GM18858 (cell line): ENCODE measurements around the gene HPSE.
"Not testable (repeated sequence)": the region's sequence is repeated elsewhere in the genome, so short reads cannot be mapped to it uniquely, and the experiment has no call there.

ENCODE experiments used
- ATAC-seq: cut with Tn5 transposase; IDR thresholded peaks from one replicate; pipeline ENCODE4 v1.9.1; 2021; ENCODE audit not compliant: unreplicated experiment

HPSE gene

DNA sequence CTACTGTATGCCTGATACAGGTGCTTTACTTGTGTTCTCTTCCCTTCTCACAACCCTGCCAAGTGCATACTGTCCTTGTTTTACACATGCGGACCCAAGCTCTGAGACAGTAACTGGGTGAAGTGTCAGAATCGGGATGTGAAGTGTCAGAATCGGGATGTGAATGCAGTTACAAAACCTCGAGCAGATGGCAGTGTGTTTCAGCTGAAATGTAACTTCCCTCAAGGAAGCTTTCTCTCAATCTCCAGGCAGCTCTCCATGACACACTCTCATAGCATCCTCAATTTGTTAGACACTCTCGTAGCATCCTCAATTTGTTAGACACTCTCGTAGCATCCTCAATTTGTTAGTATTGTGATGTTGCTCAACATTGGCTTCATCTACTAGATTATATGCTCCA is 1.1 kb upstream of the HPSE start:
- no peak for ATAC-seq

DNA sequence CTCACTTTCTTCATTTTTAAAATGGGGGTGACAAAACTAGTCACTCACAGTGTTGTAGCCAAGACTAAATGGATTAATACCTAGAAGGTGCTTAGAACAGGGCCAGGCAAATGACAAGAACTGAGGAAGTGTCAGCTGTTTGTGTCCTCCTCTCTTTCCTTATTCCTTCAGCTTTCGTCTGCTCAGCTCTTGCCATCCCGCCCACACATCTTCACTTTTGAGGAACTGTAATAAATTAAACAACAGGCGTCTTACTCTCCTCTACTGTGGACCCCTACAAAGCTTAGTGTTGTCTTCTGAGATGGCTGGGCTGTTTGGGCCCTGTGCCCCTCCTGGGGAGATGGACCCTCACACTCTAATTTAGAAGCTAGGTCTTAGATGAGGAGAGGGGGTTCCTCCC is 2.7 kb downstream of the HPSE start:
- ATAC-seq = no peak

DNA sequence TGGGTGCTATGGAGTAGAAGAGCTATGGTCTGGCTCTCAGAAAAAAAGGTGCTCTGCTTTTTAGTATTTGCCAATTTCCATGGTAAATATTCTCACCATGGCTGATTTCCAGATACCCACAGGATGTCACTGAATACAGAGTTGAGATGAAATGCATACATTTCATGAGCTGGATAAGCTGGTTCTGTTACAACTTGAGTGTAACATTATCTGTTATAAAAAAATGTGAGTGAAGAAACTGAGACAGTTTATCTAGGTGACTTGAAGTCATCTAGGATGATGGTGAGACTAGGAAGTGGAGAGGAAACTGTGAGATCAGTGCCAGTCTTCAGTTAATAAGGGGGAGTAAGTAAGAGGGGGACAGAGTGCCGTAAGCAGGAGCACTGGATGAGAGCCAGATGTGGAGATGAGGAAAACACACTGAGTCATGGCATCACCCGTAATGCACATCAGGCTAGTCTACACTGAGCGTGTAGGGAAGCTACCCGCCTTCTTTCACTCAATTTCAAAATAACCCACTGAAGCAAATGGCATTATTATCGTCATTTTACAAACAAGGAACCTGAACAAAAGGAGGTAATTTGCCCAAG is 5.0 kb downstream of the HPSE start:
- no peak for ATAC-seq

DNA sequence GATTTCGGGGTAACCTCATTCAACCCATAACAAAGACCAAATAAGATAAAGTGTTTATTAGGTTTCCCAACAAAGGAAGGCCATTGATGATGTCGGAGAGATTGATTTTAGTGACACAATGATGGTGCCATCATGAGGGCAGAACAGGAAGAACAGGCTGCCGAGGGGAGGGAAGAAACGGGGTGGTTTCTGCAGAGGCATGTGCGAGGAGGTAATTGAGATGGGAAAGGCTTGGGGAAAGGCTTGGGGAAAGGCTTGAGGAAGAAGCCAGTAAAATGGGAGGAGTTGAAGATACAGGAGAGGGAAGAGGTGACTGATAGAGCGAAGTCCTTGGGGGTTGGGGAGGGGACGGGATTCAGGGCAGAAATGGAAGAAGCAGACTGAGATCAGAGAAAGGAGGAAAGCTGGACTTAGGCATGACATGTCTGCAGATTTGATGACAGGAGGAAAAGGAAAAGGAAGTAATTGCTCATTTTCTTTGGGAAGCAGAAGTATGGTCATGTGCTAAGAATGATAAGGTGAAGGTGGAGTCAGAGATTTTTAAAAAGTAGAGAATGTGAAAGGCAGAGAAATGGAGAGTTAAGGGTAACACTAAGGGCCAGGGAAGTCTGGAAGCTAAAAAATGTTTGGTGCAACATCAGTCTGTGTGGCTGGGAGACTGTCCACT is 6.0 kb downstream of the HPSE start:
- no peak for ATAC-seq

DNA sequence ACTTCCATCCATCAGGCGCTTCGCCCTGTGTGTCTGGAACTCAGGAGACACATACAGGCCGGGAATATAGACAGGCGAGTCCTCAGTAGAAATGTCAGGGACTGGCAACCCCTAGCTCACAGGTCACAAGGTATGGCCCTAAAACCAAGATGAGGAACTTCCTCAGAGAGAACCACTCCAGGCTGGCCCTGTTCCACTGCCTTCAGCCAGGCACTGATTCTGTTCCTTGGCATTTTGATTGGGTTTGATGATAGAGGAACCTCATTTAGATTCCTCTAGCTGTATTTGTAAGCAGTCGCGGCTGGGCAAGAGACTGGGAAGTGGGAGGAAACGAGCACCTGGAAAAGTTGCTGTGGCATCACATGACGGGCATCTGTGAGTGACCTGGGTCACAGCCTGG is 8.1 kb downstream of the HPSE start:
- no peak for ATAC-seq

DNA sequence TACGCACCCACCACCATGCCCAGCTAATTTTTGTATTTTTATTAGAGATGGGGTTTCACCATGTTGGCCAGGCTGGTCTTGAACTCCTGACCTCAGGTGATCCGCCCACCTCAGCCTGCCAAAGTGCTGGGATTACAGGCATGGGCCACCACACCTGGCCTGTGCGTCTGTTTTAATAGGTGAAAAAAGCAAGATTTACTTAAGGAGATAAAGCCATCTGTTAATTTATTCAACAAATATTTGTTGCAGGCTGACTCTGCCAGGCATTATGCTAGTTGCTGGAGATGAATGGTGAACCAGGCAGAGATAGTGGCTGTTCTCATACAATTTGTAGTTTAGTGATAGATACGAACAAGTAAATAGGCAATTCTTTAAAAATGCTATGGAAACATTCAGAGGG is 9.3 kb downstream of the HPSE start:
- ATAC-seq = not testable (repeated sequence)

DNA sequence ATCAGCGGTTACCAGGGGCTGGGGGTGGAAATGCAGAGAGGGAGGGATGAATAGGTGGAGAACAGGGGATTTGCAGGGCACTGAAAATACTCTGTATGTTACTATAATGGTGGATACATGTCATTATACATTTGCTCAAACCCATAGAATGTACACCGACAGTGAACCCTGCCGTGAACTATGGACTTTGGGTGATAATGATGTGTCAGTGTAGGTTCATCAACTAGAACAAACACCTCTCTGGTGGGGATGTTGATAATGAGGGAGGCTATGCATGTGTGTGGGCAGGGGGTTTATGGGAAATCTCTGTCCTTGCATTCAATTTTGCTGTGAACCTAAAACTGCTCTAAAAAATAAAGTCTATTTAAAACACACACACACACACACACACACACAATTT is 11.5 kb downstream of the HPSE start:
- ATAC-seq = no peak

DNA sequence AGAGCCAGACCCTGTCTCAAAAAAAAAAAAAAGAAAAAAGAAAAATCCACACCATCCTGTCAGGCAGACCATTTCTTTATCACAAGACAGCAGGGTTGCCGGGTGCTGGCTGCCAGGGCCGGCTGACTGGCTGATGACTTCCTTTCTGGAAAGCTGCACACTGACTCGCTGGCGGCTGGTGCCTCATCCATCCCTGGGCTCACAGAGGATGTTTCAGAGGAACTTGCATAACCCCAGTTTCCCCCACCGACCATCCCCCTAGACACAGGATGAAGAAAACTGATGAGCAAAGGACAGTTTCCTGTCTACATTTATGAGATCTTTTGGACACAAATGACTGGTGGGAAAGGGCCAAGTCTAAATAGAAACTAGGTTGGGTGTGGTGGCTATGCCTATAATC is 14.1 kb downstream of the HPSE start:
- ATAC-seq = no peak

DNA sequence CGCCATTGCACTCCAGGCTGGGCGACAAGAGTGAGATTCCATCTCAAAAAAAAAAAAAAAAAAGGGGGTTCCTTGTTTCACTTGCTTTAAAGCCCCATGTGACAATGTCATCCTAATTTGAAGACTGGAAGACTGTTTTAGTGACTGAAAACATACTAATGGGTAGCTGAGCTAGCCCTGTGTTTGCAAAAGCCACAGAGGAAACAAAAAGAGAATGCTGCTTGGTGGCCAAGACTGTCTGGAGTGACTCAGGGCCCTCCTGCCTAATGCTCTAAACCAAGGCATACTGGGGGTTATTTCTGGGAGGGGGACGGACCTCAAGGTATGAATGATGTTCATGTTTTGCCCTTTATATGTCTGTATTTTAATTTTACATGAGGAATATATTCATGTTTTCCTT is 16.0 kb downstream of the HPSE start:
- no peak for ATAC-seq

DNA sequence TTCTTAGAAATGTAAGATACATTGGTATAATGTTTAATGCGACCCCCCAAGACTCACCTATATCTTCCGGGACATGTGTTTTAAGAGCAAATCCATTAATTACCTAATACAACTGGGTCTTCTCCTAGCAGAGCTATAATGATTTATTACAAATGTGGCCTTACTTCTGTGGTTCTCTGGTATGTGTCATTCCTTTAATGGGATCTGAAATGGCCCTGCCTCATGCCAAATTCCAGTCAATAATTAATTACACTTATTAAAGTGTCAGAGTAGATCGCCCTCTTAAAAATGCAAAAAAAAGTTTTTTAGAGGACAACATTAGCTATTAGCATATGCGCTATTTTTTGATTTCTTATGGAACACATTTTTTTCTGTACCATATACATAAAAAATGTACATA is 17.0 kb downstream of the HPSE start:
- no peak for ATAC-seq

DNA sequence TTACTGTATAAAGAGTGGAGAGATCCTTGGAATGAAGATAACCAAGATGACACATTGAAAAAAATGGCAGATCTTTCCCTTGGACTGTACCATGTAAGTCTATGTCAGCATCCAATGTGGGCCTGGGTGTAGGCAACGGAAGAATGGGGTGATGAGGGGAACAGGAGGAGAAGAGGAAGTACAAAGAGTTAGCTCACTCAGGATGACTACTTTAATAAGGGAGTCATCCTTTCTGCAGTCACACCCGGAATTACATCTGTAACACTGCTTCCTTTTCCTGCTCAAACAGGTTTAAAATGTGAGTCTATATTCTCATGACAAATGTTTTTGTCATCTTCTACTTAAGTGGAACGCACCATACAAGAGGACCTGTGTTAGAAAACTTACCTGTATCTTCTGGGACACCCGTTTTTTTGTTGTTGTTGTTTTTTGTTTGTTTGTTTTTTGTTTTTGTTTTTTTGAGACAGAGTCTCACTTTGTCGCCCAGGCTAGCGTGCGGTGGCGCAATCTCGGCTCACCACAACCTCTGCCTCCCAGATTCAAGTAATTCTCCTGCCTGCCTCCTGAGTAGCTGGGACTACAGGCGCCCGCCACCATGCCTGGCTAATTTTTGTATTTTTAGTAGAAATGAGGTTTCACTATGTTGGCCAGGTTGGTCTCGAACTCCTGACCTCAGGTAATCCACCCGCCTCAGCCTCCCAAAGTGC is 18.0 kb downstream of the HPSE start:
- no peak for ATAC-seq

DNA sequence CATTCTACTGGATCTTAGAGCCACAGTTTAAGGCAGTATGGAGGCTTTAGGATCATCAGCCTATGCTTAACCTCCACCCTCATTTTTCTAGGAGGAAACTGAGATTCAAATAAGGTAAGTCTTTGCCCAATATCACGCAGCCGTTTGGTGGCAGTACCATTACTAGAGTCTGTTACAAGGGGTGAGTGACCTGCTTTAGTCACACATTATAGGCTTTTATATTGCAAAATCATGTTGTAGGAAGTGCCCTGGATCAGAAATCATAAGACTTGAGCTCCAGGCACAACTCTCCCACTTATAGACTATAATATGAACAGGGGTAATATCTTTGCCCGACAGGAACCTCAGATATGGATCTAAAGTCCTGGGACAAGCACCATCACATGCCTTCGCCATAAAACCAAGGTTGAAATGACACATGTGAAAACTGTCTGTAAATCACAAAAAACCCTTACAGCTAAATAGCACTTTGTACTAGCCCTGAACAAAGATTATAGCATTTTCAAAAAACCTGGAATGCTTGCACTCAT is 19.2 kb downstream of the HPSE start:
- ATAC-seq = no peak

DNA sequence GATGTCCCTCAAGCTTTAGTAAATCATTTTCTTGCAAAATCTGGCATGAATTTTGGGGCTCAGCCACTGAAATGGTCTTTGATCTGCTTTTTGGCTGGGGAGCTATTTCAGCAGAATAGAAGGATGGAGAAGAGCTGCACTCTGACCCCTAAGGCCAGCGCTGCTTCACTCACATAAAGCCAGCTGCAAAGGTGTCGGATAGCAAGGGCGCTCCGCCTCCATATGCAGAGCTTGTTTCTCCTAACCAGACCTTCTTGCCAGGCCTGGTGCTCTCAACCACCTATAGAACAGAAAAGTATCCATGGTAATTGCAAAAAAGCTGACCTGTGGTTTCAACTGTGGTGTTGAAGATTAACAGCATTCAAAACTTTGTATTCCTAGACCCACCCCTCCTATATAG is 26.0 kb downstream of the HPSE start:
- no peak for ATAC-seq

DNA sequence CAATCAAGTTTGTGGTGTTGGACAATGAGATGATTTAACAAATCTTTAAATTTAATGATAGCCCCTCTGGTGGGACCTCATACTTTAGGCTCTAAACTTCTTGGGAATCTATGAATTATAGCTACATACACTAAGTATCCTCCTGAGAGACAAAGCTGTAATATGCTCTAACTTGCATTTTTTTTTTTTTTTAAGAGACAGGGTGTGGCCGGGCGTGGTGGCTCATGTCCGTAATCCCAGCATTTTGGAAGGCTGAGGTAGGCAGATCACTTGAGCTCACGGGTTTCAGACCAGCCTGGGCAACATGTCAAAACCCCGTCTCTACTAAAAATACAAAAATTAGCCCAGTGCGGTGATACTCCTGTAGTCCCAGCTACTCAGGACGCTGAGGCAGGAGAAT is 26.7 kb downstream of the HPSE start:
- ATAC-seq = no peak

DNA sequence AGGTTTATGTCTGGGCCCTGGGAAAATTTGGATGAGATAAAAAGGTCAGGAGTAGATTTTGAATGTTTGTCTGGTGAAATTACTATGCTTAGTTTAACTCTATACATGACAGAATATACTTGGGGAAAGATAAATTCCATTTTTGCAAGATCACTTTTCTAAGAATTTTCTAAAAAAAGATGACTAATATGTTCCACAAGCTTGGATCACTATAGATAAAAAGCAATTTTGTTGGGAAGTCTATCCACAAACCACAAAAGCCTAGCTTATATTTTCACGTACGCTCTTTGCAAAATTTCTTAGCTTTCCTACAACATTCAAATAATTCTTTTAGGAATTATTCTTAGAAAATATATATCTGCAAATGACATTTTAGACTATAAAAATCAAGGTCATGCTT is 29.5 kb downstream of the HPSE start:
- no peak for ATAC-seq

DNA sequence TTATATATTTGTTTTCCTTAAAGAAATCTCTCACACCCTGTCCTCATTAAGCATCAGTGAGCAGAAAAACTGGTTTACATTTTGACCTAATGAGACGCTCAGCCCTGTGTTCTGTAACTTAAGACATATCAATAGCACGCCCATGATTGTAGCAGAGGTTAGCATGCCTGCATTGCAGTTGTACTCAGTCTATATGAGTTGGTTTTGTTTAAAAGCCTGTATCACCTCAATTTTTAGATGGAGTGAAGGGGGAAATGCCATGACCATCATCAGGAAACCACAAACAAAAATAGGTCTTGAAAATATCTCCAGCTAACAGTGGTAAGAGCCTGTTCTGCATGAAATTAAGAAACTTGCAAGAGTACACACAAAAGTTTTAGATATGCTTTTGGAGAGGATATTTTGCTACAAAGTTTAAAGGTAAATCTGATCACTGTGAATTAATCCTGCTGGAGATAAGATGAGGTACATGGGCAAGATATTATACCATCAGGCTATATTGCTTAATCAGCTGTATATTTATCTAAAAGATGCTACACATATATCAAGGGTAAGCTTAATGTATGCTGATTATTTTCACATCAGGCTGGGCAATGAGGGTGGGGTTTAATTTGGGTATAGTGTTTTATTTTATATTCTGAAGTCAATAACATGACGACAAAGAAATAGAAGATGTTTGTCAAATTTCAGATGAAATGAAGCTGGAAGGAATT is 36.9 kb downstream of the HPSE start:
- no peak for ATAC-seq

DNA sequence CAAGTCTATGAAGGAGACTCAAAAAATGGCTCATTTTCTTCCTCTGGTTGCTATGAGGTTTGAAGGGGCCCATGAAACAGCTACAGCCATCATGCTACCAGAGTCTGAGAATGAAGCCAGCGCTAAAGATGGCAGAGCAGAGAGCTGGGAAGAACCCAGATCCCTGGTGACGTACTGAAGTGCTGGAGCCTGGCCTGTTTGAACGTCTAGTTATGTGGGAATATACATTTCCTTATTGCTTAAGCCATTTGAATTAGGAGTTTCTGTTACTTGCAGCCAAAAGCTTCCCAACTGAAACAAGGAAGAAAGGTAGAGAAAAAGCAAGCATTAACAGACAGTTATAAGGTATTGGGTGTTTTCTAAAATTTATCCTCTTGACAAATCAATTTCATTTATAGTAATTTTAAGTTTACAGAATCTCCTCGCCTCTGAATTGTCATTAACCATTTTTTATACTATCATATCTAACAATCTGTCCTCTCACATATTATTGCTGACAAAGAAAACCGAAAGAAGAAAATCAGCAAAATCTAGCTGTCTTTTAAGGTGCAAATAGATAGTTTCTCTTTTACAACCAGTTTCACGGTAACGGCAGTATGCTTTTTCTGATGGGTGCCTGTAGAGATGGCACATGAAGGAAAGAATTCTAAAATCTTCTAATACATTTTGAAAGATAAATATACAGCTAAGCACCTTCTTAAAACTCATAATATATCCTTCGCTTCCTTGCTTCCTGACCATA is 41.2 kb downstream of the HPSE start:
- ATAC-seq = no peak

DNA sequence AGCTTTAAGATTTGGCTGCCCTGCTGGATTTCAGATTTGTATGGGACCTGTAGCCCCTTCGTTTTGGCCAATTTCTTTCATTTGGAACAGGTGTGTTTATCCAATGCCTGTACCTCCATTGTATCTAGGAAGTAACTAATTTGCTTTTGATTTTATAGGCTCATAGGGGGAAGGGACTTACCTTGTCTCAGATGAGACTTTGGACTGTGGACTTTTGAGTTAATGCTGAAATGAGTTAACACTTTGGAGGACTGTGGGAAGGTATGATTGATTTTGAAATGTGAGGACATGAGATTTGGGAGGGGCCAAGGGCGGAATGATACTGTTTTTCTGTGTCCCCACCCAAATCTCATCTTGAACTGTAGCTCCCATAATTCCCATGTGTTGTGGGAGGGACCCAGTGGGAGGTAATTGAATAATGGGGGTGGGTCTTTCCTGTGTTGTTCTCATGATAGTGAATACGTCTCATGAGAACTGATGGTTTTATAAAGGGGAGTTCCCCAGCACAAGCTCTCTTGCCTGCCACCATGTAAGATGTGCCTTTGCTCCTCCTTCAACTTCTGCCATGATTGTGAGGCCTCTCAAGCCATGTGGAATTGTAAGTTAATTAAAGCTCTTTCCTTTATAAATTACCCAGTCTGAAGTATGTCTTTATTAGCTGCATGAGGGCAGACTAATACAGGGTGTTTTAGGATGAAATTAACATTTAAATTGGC is 44.4 kb downstream of the HPSE start:
- not testable (repeated sequence) for ATAC-seq

DNA sequence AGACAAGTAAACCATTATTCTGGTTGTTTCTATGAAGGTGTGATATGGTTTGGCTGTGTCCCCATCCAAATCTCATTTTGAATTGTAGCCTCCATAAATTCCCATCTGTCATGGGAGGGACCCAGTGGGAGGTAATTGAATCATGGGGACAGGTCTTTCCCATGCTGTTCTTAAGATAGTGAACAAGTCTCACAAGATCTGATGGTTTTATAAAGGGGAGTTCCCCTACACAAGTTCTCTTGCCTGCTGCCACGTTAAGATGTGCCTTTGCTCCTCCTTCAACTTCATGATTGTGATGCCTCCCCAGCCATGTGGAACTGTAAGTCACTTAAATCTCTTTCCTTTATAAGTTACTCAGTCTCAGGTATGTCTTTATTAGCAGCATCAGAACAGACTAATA is 46.3 kb downstream of the HPSE start:
- ATAC-seq = not testable (repeated sequence)

DNA sequence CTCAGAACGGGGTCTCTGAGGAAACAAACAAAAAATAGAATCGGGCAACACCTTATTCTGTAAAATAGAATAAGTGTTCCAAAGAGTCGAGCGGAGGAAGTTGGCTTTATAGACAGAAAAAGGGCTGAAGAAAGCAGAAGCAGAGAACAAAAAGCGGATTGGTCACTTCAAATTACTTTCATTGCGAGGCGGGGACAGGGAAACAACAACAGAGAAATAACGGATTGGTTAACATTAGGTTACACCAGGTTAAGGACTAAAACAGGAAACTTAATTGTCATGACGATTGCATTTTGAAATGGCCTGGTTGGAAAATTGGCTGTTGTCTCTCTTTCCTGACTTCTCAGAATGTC is 49.6 kb downstream of the HPSE start:
- no peak for ATAC-seq
